GM23338 (cell line): ENCODE measurements around the gene SMURF1.

Experiments
- CREB1 ChIP-seq: fragments of 250-450 bp; sonication (Bioruptor Pico); IDR thresholded peaks from 2 replicates; pipeline ENCODE4 v1.5.0; 2020; ENCODE audit warnings: low read depth, mild to moderate bottlenecking, moderate library complexity
- EZH2 ChIP-seq: fragments of 200-600 bp; sonication (generic); IDR thresholded peaks from one replicate; pipeline ENCODE4 v1.8.0; 2017; ENCODE audit warnings: antibody characterized with exemption, mild to moderate bottlenecking, low read depth; ENCODE audit not compliant: unreplicated experiment
- EZH2phosphoT487 ChIP-seq: fragments of 200-600 bp; sonication (generic); IDR thresholded peaks from one replicate; pipeline ENCODE4 v1.8.1; 2018; ENCODE audit warnings: antibody characterized with exemption; ENCODE audit not compliant: unreplicated experiment
- JUNB ChIP-seq: IDR thresholded peaks from one replicate; pipeline ENCODE4 v1.6.1; 2016; ENCODE audit warnings: antibody characterized with exemption; ENCODE audit not compliant: unreplicated experiment
- NANOG ChIP-seq: IDR thresholded peaks from 2 replicates; pipeline ENCODE4 v1.6.1; 2016; ENCODE audit warnings: antibody characterized with exemption, borderline replicate concordance
- POLR2AphosphoS5 ChIP-seq: IDR thresholded peaks from 2 replicates; pipeline ENCODE4 v1.6.1; 2016; ENCODE audit warnings: antibody characterized with exemption, low read depth
- TF ChIP-seq, protein P1 (sequence below), 2 experiments: fragments of 200-600 bp in 1 of 2; sonication (generic) in 1 of 2; conservative IDR thresholded peaks; 2 replicates each; pipeline versions ENCODE4 v1.5.1 to v1.6.1; 2016 to 2017; ENCODE audit warnings: antibody characterized with exemption in 2 of 2, low read depth in 2 of 2, mild to moderate bottlenecking in 2 of 2, moderate library complexity in 1 of 2
- TF ChIP-seq, protein P2 (sequence below): IDR thresholded peaks from one replicate; pipeline ENCODE4 v1.6.1; 2018; ENCODE audit warnings: antibody characterized with exemption; ENCODE audit not compliant: unreplicated experiment
- TF ChIP-seq, protein P3 (sequence below): IDR thresholded peaks from 2 replicates; pipeline ENCODE4 v1.6.1; 2016; ENCODE audit warnings: antibody characterized with exemption

DNA sequence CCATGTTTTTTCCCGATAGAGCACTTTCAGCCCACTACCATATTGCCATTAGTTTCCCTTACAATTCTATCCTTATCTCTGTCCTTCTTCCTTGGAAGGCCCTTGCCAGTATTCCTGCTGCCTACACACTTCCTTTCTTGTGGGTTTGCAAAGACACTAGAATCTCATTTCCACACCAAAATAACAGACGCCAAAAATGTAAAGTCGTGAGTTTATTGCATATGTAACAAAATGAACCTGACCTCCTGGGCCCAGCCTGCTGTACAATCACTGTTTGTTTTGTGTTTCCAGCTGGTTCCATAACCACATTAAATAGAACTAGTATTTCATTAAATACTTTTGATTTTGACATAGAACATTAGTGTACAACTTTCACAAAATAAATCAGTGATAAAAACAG, 116.7 kb downstream of the SMURF1 start:
- TF ChIP-seq, protein P1, sequence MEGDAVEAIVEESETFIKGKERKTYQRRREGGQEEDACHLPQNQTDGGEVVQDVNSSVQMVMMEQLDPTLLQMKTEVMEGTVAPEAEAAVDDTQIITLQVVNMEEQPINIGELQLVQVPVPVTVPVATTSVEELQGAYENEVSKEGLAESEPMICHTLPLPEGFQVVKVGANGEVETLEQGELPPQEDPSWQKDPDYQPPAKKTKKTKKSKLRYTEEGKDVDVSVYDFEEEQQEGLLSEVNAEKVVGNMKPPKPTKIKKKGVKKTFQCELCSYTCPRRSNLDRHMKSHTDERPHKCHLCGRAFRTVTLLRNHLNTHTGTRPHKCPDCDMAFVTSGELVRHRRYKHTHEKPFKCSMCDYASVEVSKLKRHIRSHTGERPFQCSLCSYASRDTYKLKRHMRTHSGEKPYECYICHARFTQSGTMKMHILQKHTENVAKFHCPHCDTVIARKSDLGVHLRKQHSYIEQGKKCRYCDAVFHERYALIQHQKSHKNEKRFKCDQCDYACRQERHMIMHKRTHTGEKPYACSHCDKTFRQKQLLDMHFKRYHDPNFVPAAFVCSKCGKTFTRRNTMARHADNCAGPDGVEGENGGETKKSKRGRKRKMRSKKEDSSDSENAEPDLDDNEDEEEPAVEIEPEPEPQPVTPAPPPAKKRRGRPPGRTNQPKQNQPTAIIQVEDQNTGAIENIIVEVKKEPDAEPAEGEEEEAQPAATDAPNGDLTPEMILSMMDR (conservative IDR thresholded peaks at IDR 0.05; ENCODE audit: low read depth in 2 of 2), result no peak
- TF ChIP-seq POLR2AphosphoS5 (no peak), CREB1 (CRISPR knock-in tag) (no peak), EZH2phosphoT487 (no peak), JUNB (no peak), EZH2 (no peak), NANOG (no peak)
- TF ChIP-seq, protein P2, sequence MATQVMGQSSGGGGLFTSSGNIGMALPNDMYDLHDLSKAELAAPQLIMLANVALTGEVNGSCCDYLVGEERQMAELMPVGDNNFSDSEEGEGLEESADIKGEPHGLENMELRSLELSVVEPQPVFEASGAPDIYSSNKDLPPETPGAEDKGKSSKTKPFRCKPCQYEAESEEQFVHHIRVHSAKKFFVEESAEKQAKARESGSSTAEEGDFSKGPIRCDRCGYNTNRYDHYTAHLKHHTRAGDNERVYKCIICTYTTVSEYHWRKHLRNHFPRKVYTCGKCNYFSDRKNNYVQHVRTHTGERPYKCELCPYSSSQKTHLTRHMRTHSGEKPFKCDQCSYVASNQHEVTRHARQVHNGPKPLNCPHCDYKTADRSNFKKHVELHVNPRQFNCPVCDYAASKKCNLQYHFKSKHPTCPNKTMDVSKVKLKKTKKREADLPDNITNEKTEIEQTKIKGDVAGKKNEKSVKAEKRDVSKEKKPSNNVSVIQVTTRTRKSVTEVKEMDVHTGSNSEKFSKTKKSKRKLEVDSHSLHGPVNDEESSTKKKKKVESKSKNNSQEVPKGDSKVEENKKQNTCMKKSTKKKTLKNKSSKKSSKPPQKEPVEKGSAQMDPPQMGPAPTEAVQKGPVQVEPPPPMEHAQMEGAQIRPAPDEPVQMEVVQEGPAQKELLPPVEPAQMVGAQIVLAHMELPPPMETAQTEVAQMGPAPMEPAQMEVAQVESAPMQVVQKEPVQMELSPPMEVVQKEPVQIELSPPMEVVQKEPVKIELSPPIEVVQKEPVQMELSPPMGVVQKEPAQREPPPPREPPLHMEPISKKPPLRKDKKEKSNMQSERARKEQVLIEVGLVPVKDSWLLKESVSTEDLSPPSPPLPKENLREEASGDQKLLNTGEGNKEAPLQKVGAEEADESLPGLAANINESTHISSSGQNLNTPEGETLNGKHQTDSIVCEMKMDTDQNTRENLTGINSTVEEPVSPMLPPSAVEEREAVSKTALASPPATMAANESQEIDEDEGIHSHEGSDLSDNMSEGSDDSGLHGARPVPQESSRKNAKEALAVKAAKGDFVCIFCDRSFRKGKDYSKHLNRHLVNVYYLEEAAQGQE, result no peak
- TF ChIP-seq, protein P3, sequence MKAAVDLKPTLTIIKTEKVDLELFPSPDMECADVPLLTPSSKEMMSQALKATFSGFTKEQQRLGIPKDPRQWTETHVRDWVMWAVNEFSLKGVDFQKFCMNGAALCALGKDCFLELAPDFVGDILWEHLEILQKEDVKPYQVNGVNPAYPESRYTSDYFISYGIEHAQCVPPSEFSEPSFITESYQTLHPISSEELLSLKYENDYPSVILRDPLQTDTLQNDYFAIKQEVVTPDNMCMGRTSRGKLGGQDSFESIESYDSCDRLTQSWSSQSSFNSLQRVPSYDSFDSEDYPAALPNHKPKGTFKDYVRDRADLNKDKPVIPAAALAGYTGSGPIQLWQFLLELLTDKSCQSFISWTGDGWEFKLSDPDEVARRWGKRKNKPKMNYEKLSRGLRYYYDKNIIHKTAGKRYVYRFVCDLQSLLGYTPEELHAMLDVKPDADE, result no peak
